Panc1 (cell line): ENCODE data around the gene PTGIS. TPM values are rescaled to one million over a fixed set of nuclear protein-coding genes. Genes with fewer than 3 reads are reported as not detected.
A peak's percentile ranks its signal among the peaks of the same experiment; 100 is the strongest.

Experiments
- ATAC-seq: fragments of 200-7000 bp; cut with Tn5 transposase; 2 replicates; pipeline ENCODE4 v1.9.1; 2020; ENCODE audit warnings: mild to moderate bottlenecking, moderate library complexity
- BruUV-seq: library from RNA; stranded (reverse); fragments of 400-500 nt; replicated peaks from 2 replicates; lab custom pipeline; 2021; lab: Mats Ljungman, UMichigan
- CTCF ChIA-PET: fragments of 300-600 bp; sonication (Branson Sonifier 250); formaldehyde crosslinking; loops from one replicate; lab custom pipeline; 2022; ENCODE audit warnings: antibody characterized with exemption; lab: Charles Lee
- POLR2A ChIA-PET: fragments of 300-600 bp; sonication (Branson Sonifier 250); formaldehyde crosslinking; loops from one replicate; lab custom pipeline; 2022; ENCODE audit warnings: antibody characterized with exemption; lab: Charles Lee
- DNase-seq: peaks from one replicate; pipeline ENCODE4 v3.0.0-alpha.2; 2010; ENCODE audit warnings: low read depth, low spot score
- H3K27ac ChIP-seq: 2 replicates; pipeline ENCODE4 v1.5.1; 2011; ENCODE audit warnings: mild to moderate bottlenecking, low read length, inconsistent platforms
- H3K27me3 ChIP-seq: fragments of 200-500 bp; sonication (Bioruptor generic); 2 replicates; pipeline ENCODE4 v1.6.0; 2014; ENCODE audit warnings: low read length, inconsistent platforms; ENCODE audit not compliant: control insufficient read depth, insufficient read depth
- H3K36me3 ChIP-seq: fragments of 200-500 bp; sonication (Bioruptor generic); 2 replicates; pipeline ENCODE4 v1.5.1; 2014; ENCODE audit warnings: inconsistent platforms, mild to moderate bottlenecking, low read length, moderate library complexity; ENCODE audit not compliant: control insufficient read depth, insufficient read depth
- H3K4me1 ChIP-seq: 2 replicates; pipeline ENCODE4 v1.5.1; 2011; ENCODE audit warnings: inconsistent platforms, mild to moderate bottlenecking, low read length, moderate library complexity; ENCODE audit not compliant: control insufficient read depth, insufficient read depth
- H3K4me3 ChIP-seq, 2 experiments: 2 replicates each; pipeline ENCODE4 v1.5.1; 2011 to 2012; ENCODE audit warnings: low read depth in 2 of 2, low read length in 2 of 2, mild to moderate bottlenecking in 2 of 2, inconsistent platforms in 1 of 2, moderate library complexity in 1 of 2
- H3K9me3 ChIP-seq: fragments of 200-500 bp; sonication (Bioruptor generic); 2 replicates; pipeline ENCODE4 v1.5.1; 2014; ENCODE audit warnings: low read depth, mild to moderate bottlenecking, inconsistent platforms, low read length, moderate library complexity; ENCODE audit not compliant: control insufficient read depth, insufficient read depth
- POLR2AphosphoS5 ChIP-seq: IDR thresholded peaks from 2 replicates; pipeline ENCODE4 v1.6.1; 2012; ENCODE audit warnings: mild to moderate bottlenecking, low read depth, low read length, moderate library complexity
- SIN3A ChIP-seq: IDR thresholded peaks from 2 replicates; pipeline ENCODE4 v1.6.1; 2012; ENCODE audit warnings: low read depth, mild to moderate bottlenecking, low read length, moderate library complexity, borderline replicate concordance; ENCODE audit not compliant: insufficient read depth
- TCF7L2 ChIP-seq: IDR thresholded peaks from 2 replicates; pipeline ENCODE4 v1.6.1; 2011; ENCODE audit warnings: mild to moderate bottlenecking, low read depth, low read length, inconsistent platforms
- in situ Hi-C: cut with HindIII; loops from 2 replicates; pipeline ENCODE4 v1.10.0; 2016; ENCODE audit warnings: low sequenced_read_pairs, low pct_unique_long_range_greater_than_20kb
- intact Hi-C: fragments of 100-400 bp; cut with micrococcal nuclease; formaldehyde crosslinking; loops from one replicate; pipeline ENCODE4 v1.10.0; 2022; ENCODE audit not compliant: unreplicated experiment
- total RNA-seq: library from RNA; stranded (reverse); gene quantifications from one replicate; pipeline ENCODE4 v1.2.1, GENCODE V29; 2021; ENCODE audit not compliant: unreplicated experiment
- TF ChIP-seq, protein P1 (sequence below): fragments of 450-650 bp; IDR thresholded peaks from 2 replicates; pipeline ENCODE4 v1.5.1; 2017; ENCODE audit warnings: mild to moderate bottlenecking
- TF ChIP-seq, protein P2 (sequence below), 2 experiments: IDR thresholded peaks; 2 replicates each; pipeline ENCODE4 v1.6.1; 2011 to 2012; ENCODE audit warnings: low read depth in 2 of 2, control low read depth in 1 of 2, low read length in 1 of 2, mild to moderate bottlenecking in 1 of 2, moderate library complexity in 1 of 2; ENCODE audit not compliant: insufficient read depth in 1 of 2

Gene PTGIS
- total RNA-seq, 1 experiment from 2014 or later: 4.4 TPM

GRCh38 chr20:49507741-49508434 is 60.0 kb downstream of the PTGIS start:
- DNase-seq (no peak), ATAC-seq (peak; percentile 47)
- CTCF ChIA-PET: interaction anchor here (0.8 to 1.1 kb wide), 3 partner anchors 23 to 173 kb away, joined by 3 to 6 read pairs (median 4); no protein-coding TSS in a partner anchor
- in situ Hi-C loops: no loop called here
- H3K4me1 ChIP-seq: peaks cover 4% of the 10 kb centered on the region; the same call in 1 of the 2 replicates
- no TSS peak for BruUV-seq
- H3K36me3 ChIP-seq: no peaks in the 10 kb centered on the region
- TF ChIP-seq, protein P1, sequence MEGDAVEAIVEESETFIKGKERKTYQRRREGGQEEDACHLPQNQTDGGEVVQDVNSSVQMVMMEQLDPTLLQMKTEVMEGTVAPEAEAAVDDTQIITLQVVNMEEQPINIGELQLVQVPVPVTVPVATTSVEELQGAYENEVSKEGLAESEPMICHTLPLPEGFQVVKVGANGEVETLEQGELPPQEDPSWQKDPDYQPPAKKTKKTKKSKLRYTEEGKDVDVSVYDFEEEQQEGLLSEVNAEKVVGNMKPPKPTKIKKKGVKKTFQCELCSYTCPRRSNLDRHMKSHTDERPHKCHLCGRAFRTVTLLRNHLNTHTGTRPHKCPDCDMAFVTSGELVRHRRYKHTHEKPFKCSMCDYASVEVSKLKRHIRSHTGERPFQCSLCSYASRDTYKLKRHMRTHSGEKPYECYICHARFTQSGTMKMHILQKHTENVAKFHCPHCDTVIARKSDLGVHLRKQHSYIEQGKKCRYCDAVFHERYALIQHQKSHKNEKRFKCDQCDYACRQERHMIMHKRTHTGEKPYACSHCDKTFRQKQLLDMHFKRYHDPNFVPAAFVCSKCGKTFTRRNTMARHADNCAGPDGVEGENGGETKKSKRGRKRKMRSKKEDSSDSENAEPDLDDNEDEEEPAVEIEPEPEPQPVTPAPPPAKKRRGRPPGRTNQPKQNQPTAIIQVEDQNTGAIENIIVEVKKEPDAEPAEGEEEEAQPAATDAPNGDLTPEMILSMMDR: no peak
- TF ChIP-seq POLR2AphosphoS5 (no peak), SIN3A (no peak), TCF7L2 (no peak)
- TF ChIP-seq, protein P2, sequence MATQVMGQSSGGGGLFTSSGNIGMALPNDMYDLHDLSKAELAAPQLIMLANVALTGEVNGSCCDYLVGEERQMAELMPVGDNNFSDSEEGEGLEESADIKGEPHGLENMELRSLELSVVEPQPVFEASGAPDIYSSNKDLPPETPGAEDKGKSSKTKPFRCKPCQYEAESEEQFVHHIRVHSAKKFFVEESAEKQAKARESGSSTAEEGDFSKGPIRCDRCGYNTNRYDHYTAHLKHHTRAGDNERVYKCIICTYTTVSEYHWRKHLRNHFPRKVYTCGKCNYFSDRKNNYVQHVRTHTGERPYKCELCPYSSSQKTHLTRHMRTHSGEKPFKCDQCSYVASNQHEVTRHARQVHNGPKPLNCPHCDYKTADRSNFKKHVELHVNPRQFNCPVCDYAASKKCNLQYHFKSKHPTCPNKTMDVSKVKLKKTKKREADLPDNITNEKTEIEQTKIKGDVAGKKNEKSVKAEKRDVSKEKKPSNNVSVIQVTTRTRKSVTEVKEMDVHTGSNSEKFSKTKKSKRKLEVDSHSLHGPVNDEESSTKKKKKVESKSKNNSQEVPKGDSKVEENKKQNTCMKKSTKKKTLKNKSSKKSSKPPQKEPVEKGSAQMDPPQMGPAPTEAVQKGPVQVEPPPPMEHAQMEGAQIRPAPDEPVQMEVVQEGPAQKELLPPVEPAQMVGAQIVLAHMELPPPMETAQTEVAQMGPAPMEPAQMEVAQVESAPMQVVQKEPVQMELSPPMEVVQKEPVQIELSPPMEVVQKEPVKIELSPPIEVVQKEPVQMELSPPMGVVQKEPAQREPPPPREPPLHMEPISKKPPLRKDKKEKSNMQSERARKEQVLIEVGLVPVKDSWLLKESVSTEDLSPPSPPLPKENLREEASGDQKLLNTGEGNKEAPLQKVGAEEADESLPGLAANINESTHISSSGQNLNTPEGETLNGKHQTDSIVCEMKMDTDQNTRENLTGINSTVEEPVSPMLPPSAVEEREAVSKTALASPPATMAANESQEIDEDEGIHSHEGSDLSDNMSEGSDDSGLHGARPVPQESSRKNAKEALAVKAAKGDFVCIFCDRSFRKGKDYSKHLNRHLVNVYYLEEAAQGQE (IDR thresholded peaks at IDR 0.05; ENCODE audit: insufficient read depth in 1 of 2, low read depth in 2 of 2, low read length in 1 of 2): no peak
- no peak overlapping the region for H3K4me3 ChIP-seq
- H3K27me3 ChIP-seq: no peaks in the 10 kb centered on the region; the same call in 1 of the 2 replicates
- intact Hi-C loops: no loop called here
- H3K27ac ChIP-seq: no peak overlapping the region
- POLR2A ChIA-PET: no interaction called here
- H3K9me3 ChIP-seq: no peaks in the 10 kb centered on the region

DNA sequence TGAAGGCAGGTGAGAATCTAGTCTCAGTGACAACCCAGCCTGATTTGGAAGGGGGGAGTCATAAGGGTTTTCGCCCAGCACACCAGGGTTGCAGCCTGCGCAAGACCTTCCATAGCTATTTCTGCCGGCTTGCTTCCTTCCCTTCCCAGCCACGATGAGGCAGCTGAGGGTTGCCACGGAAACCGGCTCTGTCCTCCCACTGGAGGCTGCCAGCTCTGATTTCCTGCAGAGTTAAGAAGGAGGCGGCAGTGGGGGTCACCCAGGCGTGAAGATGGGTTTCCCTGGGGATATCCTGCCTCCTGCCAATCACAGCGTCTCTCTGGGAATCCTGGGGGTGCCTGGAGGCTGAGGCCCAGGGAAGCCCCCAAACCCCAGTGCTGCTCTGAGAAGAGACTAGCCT is 62.4 kb downstream of the PTGIS start:
- no peak for ATAC-seq
- POLR2A ChIA-PET: interaction anchor here (0.7 kb wide), 1 partner anchor 122 kb away, joined by 8 read pairs; no protein-coding TSS in a partner anchor

More for the DNA sequence above, 62.4 kb downstream of the PTGIS start:
- Histone ChIP-seq H3K27ac (no peak overlapping the region), H3K4me3 (no peak overlapping the region), H3K4me1 (peaks cover 3% of the 10 kb centered on the region; the same call in 1 of the 2 replicates), H3K9me3 (no peaks in the 10 kb centered on the region), H3K36me3 (no peaks in the 10 kb centered on the region), H3K27me3 (no peaks in the 10 kb centered on the region)
- CTCF ChIA-PET: interaction anchor here (1.0 kb wide), 1 partner anchor 105 kb away, joined by 3 read pairs; no protein-coding TSS in a partner anchor
- in situ Hi-C loops (no loop called here), intact Hi-C loops (no loop called here)
- TF ChIP-seq, protein P1: no peak
- TF ChIP-seq, protein P2 (IDR thresholded peaks at IDR 0.05; ENCODE audit: insufficient read depth in 1 of 2, low read depth in 2 of 2, low read length in 1 of 2): no peak
- TF ChIP-seq TCF7L2 (no peak), SIN3A (no peak), POLR2AphosphoS5 (no peak)
- no peak for DNase-seq
- BruUV-seq: no TSS peak
